Measurements from ENCODE around the gene AGPAT3. TPM values are rescaled to one million over a fixed set of nuclear protein-coding genes. Genes with fewer than 3 reads are reported as not detected.

AGPAT3 gene
- total RNA-seq, 2 experiments from 2014 or later, result 101 to 102 TPM

- H3K4me3 Mint-ChIP-seq, result no peak overlapping the region
- ChIA-PET POLR2A (no interaction called here), CTCF (no interaction called here)
- H3K4me1 Mint-ChIP-seq, result peaks cover 64% of the 10 kb centered on the region
- peaks cover 67% of the 10 kb centered on the region for H3K36me3 Mint-ChIP-seq (ENCODE audit: low read depth)
- DNase-seq, result no peak
- no peaks in the 10 kb centered on the region for H3K9me3 Mint-ChIP-seq
- no peak overlapping the region for H3K27ac Mint-ChIP-seq
- no peaks in the 10 kb centered on the region for H3K27me3 Mint-ChIP-seq
These were observed 6.5 kb downstream of the AGPAT3 start for GRCh38 chr21:43871487-43871886.

- DNase-seq, result no peak
- Mint-ChIP-seq H3K27me3 (no peaks in the 10 kb centered on the region), H3K9me3 (no peaks in the 10 kb centered on the region), H3K4me1 (peaks cover 52% of the 10 kb centered on the region), H3K27ac (no peak overlapping the region), H3K36me3 (ENCODE audit: low read depth) (peaks cover 60% of the 10 kb centered on the region), H3K4me3 (no peak overlapping the region)
- CTCF ChIA-PET, result interaction anchor here (0.7 kb wide), 1 partner anchor 62 kb away, joined by 3 read pairs; no protein-coding TSS in a partner anchor
- POLR2A ChIA-PET, result interaction anchor here (1.1 to 1.4 kb wide), 2 partner anchors 20 to 21 kb away, joined by 3 to 5 read pairs; no protein-coding TSS in a partner anchor
These were observed 7.6 kb downstream of the AGPAT3 start for GRCh38 chr21:43872531-43873197.

- Mint-ChIP-seq H3K27me3 (no peaks in the 10 kb centered on the region), H3K36me3 (ENCODE audit: low read depth) (peaks cover 58% of the 10 kb centered on the region), H3K27ac (no peak overlapping the region), H3K4me3 (no peak overlapping the region), H3K9me3 (no peaks in the 10 kb centered on the region), H3K4me1 (peaks cover 48% of the 10 kb centered on the region)
- DNase-seq, result no peak
- CTCF ChIA-PET, result interaction anchor here (1.5 kb wide), 1 partner anchor 9 kb away, joined by 4 read pairs; the partner anchor contains the start of gene AGPAT3
- POLR2A ChIA-PET, result interaction anchor here (1.1 to 1.4 kb wide), 2 partner anchors 19 to 22 kb away, joined by 3 to 5 read pairs; no protein-coding TSS in a partner anchor
These were observed 8.7 kb downstream of the AGPAT3 start for GRCh38 chr21:43873673-43874072.

- ChIA-PET POLR2A (interaction anchor here (1.4 kb wide), 1 partner anchor 19 kb away, joined by 5 read pairs; no protein-coding TSS in a partner anchor), CTCF (interaction anchor here (1.5 kb wide), 1 partner anchor 10 kb away, joined by 4 read pairs; the partner anchor contains the start of gene AGPAT3)
- Mint-ChIP-seq H3K27me3 (no peaks in the 10 kb centered on the region), H3K9me3 (no peaks in the 10 kb centered on the region), H3K4me1 (peaks cover 42% of the 10 kb centered on the region), H3K27ac (no peak overlapping the region), H3K4me3 (no peak overlapping the region), H3K36me3 (ENCODE audit: low read depth) (peaks cover 53% of the 10 kb centered on the region)
- no peak for DNase-seq
These were observed 9.2 kb downstream of the AGPAT3 start for GRCh38 chr21:43874085-43874805.

- Mint-ChIP-seq H3K36me3 (ENCODE audit: low read depth) (peaks cover 49% of the 10 kb centered on the region), H3K4me3 (no peak overlapping the region), H3K27ac (no peak overlapping the region), H3K27me3 (no peaks in the 10 kb centered on the region), H3K9me3 (no peaks in the 10 kb centered on the region), H3K4me1 (peaks cover 48% of the 10 kb centered on the region)
- DNase-seq, result no peak
- ChIA-PET POLR2A (no interaction called here), CTCF (no interaction called here)
These were observed 11.6 kb downstream of the AGPAT3 start for GRCh38 chr21:43876605-43877004.

- no peak overlapping the region for H3K27ac Mint-ChIP-seq
- H3K4me1 Mint-ChIP-seq, result peaks cover 45% of the 10 kb centered on the region
- H3K36me3 Mint-ChIP-seq (ENCODE audit: low read depth), result peaks cover 37% of the 10 kb centered on the region
- ChIA-PET POLR2A (no interaction called here), CTCF (no interaction called here)
- DNase-seq, result no peak
- no peaks in the 10 kb centered on the region for H3K9me3 Mint-ChIP-seq
- H3K27me3 Mint-ChIP-seq, result no peaks in the 10 kb centered on the region
- no peak overlapping the region for H3K4me3 Mint-ChIP-seq
These were observed 13.0 kb downstream of the AGPAT3 start for GRCh38 chr21:43877936-43878575.

- Mint-ChIP-seq H3K9me3 (no peaks in the 10 kb centered on the region), H3K27me3 (no peaks in the 10 kb centered on the region), H3K27ac (no peak overlapping the region), H3K4me1 (peaks cover 52% of the 10 kb centered on the region), H3K36me3 (ENCODE audit: low read depth) (peaks cover 29% of the 10 kb centered on the region), H3K4me3 (no peak overlapping the region)
- DNase-seq, result no peak
- CTCF ChIA-PET, result no interaction called here
- POLR2A ChIA-PET, result no interaction called here
These were observed 14.5 kb downstream of the AGPAT3 start for GRCh38 chr21:43879348-43880110.

GRCh38 chr21:43880111-43880985 is 15.3 kb downstream of the AGPAT3 start:
- H3K4me1 Mint-ChIP-seq, result peaks cover 55% of the 10 kb centered on the region
- H3K27me3 Mint-ChIP-seq, result no peaks in the 10 kb centered on the region
- POLR2A ChIA-PET, result no interaction called here
- H3K36me3 Mint-ChIP-seq (ENCODE audit: low read depth), result peaks cover 25% of the 10 kb centered on the region
- no peak for DNase-seq
- H3K4me3 Mint-ChIP-seq, result no peak overlapping the region
- H3K27ac Mint-ChIP-seq, result no peak overlapping the region
- H3K9me3 Mint-ChIP-seq, result no peaks in the 10 kb centered on the region
- CTCF ChIA-PET, result no interaction called here

- peaks cover 26% of the 10 kb centered on the region for H3K36me3 Mint-ChIP-seq (ENCODE audit: low read depth)
- DNase-seq, result no peak
- H3K27me3 Mint-ChIP-seq, result no peaks in the 10 kb centered on the region
- H3K4me3 Mint-ChIP-seq, result no peak overlapping the region
- no peaks in the 10 kb centered on the region for H3K9me3 Mint-ChIP-seq
- ChIA-PET CTCF (interaction anchor here (0.7 kb wide), 1 partner anchor 57 kb away, joined by 4 read pairs; no protein-coding TSS in a partner anchor), POLR2A (no interaction called here)
- H3K27ac Mint-ChIP-seq, result no peak overlapping the region
- peaks cover 55% of the 10 kb centered on the region for H3K4me1 Mint-ChIP-seq
These were observed 16.3 kb downstream of the AGPAT3 start for GRCh38 chr21:43881283-43881682.

- Mint-ChIP-seq H3K9me3 (no peaks in the 10 kb centered on the region), H3K4me3 (no peak overlapping the region), H3K27me3 (no peaks in the 10 kb centered on the region), H3K36me3 (ENCODE audit: low read depth) (peaks cover 29% of the 10 kb centered on the region), H3K27ac (no peak overlapping the region), H3K4me1 (peaks cover 59% of the 10 kb centered on the region)
- POLR2A ChIA-PET, result no interaction called here
- CTCF ChIA-PET, result interaction anchor here (0.7 kb wide), 1 partner anchor 56 kb away, joined by 4 read pairs; no protein-coding TSS in a partner anchor
- DNase-seq, result no peak
These were observed 16.9 kb downstream of the AGPAT3 start for GRCh38 chr21:43881935-43882334.

- no peak for DNase-seq
- Mint-ChIP-seq H3K27ac (no peak overlapping the region), H3K9me3 (no peaks in the 10 kb centered on the region), H3K36me3 (ENCODE audit: low read depth) (peaks cover 30% of the 10 kb centered on the region), H3K4me1 (peaks cover 61% of the 10 kb centered on the region), H3K27me3 (no peaks in the 10 kb centered on the region), H3K4me3 (no peak overlapping the region)
- ChIA-PET CTCF (interaction anchor here (1.4 kb wide), 1 partner anchor 10 kb away, joined by 9 read pairs; no protein-coding TSS in a partner anchor), POLR2A (interaction anchor here (2.5 kb wide), 1 partner anchor 10 kb away, joined by 8 read pairs; no protein-coding TSS in a partner anchor)
These were observed 18.0 kb downstream of the AGPAT3 start for GRCh38 chr21:43882952-43883545.
